ENCODE measurements around the gene TMX3.

Gene TMX3

GRCh38 chr18:68721681-68722583 is 7.0 kb upstream of the TMX3 start:
- H3K36me3 ChIP-seq (ENCODE audit: insufficient read depth, low read length), result peaks cover 4% of the 10 kb centered on the region; the same call in 1 of the 2 replicates
- H3K4me3 ChIP-seq (ENCODE audit: low read depth, low read length, poor library complexity, severe bottlenecking), result no peak overlapping the region
- no peaks in the 10 kb centered on the region for H3K79me2 ChIP-seq (ENCODE audit: insufficient read depth, low read length)
- H2AFZ ChIP-seq (ENCODE audit: low read length), result no peak overlapping the region
- no peaks in the 10 kb centered on the region; the same call in 1 of the 2 replicates for H3K9me2 ChIP-seq (ENCODE audit: low read depth, low read length)
- H3K27ac ChIP-seq (ENCODE audit: low read depth, low read length, poor library complexity, severe bottlenecking), result no peak overlapping the region
- no peak overlapping the region for H3K9ac ChIP-seq (ENCODE audit: low read length)
- no peaks in the 10 kb centered on the region for H3K27me3 ChIP-seq (ENCODE audit: insufficient read depth, low read length)
- H3F3A ChIP-seq (ENCODE audit: insufficient read depth, low read length), result no peaks in the 10 kb centered on the region
- no peaks in the 10 kb centered on the region for H3K9me3 ChIP-seq (ENCODE audit: low read length)
- TF ChIP-seq, protein P1, sequence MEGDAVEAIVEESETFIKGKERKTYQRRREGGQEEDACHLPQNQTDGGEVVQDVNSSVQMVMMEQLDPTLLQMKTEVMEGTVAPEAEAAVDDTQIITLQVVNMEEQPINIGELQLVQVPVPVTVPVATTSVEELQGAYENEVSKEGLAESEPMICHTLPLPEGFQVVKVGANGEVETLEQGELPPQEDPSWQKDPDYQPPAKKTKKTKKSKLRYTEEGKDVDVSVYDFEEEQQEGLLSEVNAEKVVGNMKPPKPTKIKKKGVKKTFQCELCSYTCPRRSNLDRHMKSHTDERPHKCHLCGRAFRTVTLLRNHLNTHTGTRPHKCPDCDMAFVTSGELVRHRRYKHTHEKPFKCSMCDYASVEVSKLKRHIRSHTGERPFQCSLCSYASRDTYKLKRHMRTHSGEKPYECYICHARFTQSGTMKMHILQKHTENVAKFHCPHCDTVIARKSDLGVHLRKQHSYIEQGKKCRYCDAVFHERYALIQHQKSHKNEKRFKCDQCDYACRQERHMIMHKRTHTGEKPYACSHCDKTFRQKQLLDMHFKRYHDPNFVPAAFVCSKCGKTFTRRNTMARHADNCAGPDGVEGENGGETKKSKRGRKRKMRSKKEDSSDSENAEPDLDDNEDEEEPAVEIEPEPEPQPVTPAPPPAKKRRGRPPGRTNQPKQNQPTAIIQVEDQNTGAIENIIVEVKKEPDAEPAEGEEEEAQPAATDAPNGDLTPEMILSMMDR (IDR thresholded peaks at IDR 0.05; ENCODE audit: low read length), result no peak
- TF ChIP-seq EZH2 (IDR thresholded peaks at IDR 0.05; ENCODE audit: borderline replicate concordance, low read length), result no peak
- peak overlapping the region; percentile 22; the same call in 1 of the 2 replicates for H3K4me2 ChIP-seq (ENCODE audit: low read length)
- no peaks in the 10 kb centered on the region for H3K4me1 ChIP-seq (ENCODE audit: insufficient read depth, low read length, severe bottlenecking)
- no peaks in the 10 kb centered on the region for H4K20me1 ChIP-seq (ENCODE audit: insufficient read depth, low read length)

- H4K20me1 ChIP-seq (ENCODE audit: insufficient read depth, low read length), result no peaks in the 10 kb centered on the region
Measured at GRCh38 chr18:68714366-68714711, 569 bp downstream of the TMX3 start.

GRCh38 chr18:68713796-68714195 is 1.1 kb downstream of the TMX3 start:
- Histone ChIP-seq H2AFZ (ENCODE audit: low read length) (no peak overlapping the region), H3K9ac (ENCODE audit: low read length) (peak overlapping the region; percentile 96), H3K36me3 (ENCODE audit: insufficient read depth, low read length) (peaks cover 42% of the 10 kb centered on the region), H3K9me2 (ENCODE audit: low read depth, low read length) (no peaks in the 10 kb centered on the region), H3K4me2 (ENCODE audit: low read length) (peak overlapping the region; percentile 92), H4K20me1 (ENCODE audit: insufficient read depth, low read length) (no peaks in the 10 kb centered on the region), H3K79me2 (ENCODE audit: insufficient read depth, low read length) (peaks cover 13% of the 10 kb centered on the region), H3K27me3 (ENCODE audit: insufficient read depth, low read length) (no peaks in the 10 kb centered on the region), H3K4me3 (ENCODE audit: low read depth, low read length, poor library complexity, severe bottlenecking) (peak overlapping the region; percentile 89), H3K4me1 (ENCODE audit: insufficient read depth, low read length, severe bottlenecking) (peaks cover 23% of the 10 kb centered on the region), H3K27ac (ENCODE audit: low read depth, low read length, poor library complexity, severe bottlenecking) (no peak overlapping the region), H3F3A (ENCODE audit: insufficient read depth, low read length) (no peaks in the 10 kb centered on the region), H3K9me3 (ENCODE audit: low read length) (no peaks in the 10 kb centered on the region)
- no peak for TF ChIP-seq EZH2 (IDR thresholded peaks at IDR 0.05; ENCODE audit: borderline replicate concordance, low read length)
- TF ChIP-seq, protein P1 (IDR thresholded peaks at IDR 0.05; ENCODE audit: low read length), result no peak

More at GRCh38 chr18:68714366-68714711, 569 bp downstream of the TMX3 start:
- Histone ChIP-seq H3K79me2 (ENCODE audit: insufficient read depth, low read length) (peaks cover 13% of the 10 kb centered on the region), H3K9me3 (ENCODE audit: low read length) (no peaks in the 10 kb centered on the region), H3K9ac (ENCODE audit: low read length) (peak overlapping the region; percentile 96), H3K27me3 (ENCODE audit: insufficient read depth, low read length) (no peaks in the 10 kb centered on the region), H3K36me3 (ENCODE audit: insufficient read depth, low read length) (peaks cover 38% of the 10 kb centered on the region), H3K4me1 (ENCODE audit: insufficient read depth, low read length, severe bottlenecking) (peaks cover 23% of the 10 kb centered on the region), H3K27ac (ENCODE audit: low read depth, low read length, poor library complexity, severe bottlenecking) (no peak overlapping the region), H2AFZ (ENCODE audit: low read length) (no peak overlapping the region), H3K9me2 (ENCODE audit: low read depth, low read length) (no peaks in the 10 kb centered on the region), H3F3A (ENCODE audit: insufficient read depth, low read length) (no peaks in the 10 kb centered on the region), H3K4me3 (ENCODE audit: low read depth, low read length, poor library complexity, severe bottlenecking) (peak overlapping the region; percentile 89), H3K4me2 (ENCODE audit: low read length) (peak overlapping the region; percentile 92)
- TF ChIP-seq, protein P1 (IDR thresholded peaks at IDR 0.05; ENCODE audit: low read length), result no peak
- no peak for TF ChIP-seq EZH2 (IDR thresholded peaks at IDR 0.05; ENCODE audit: borderline replicate concordance, low read length)

Measured in OCI-LY1 (cell line).